ENCODE data around the gene RREB1.

RREB1 gene, protein sequence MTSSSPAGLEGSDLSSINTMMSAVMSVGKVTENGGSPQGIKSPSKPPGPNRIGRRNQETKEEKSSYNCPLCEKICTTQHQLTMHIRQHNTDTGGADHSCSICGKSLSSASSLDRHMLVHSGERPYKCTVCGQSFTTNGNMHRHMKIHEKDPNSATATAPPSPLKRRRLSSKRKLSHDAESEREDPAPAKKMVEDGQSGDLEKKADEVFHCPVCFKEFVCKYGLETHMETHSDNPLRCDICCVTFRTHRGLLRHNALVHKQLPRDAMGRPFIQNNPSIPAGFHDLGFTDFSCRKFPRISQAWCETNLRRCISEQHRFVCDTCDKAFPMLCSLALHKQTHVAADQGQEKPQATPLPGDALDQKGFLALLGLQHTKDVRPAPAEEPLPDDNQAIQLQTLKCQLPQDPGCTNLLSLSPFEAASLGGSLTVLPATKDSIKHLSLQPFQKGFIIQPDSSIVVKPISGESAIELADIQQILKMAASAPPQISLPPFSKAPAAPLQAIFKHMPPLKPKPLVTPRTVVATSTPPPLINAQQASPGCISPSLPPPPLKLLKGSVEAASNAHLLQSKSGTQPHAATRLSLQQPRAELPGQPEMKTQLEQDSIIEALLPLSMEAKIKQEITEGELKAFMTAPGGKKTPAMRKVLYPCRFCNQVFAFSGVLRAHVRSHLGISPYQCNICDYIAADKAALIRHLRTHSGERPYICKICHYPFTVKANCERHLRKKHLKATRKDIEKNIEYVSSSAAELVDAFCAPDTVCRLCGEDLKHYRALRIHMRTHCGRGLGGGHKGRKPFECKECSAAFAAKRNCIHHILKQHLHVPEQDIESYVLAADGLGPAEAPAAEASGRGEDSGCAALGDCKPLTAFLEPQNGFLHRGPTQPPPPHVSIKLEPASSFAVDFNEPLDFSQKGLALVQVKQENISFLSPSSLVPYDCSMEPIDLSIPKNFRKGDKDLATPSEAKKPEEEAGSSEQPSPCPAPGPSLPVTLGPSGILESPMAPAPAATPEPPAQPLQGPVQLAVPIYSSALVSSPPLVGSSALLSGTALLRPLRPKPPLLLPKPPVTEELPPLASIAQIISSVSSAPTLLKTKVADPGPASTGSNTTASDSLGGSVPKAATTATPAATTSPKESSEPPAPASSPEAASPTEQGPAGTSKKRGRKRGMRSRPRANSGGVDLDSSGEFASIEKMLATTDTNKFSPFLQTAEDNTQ (N-terminal part only)

DNA sequence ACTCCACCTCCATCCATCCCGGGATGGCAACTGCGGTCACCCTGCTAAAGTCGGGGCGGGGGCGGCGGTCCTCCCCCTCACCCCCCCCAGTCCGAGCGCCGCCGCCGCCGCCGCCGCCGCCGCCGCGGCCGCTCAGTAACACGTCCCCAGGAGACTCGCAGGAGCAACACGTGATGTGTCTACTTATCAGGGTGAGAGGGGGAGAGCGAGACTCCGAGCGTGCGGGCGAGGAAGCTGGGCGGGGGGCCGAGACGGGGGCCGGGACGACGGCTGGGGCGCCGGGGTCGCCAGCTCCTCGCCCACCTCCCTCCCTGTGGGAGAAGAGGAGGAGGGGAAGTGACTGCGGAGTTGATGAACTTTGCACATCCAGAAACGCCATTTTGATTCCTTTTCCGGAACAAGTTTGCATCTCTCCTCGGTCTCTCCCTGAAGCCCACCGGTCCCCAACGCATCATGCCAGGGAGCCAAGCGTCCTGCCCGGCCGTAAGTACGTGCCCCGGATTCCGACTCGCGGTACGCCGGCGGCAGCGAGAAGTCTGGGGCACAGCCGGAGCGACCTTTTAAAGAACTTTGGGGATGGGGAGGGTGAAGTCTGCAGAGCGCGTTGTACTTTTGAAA lies at the start of gene RREB1:
Gene RREB1, plus strand, starts transcription at position 384 of the 618 bp plus-strand sequence. CDS start 73,951 bp downstream, outside the sequence.
- peak; percentile 79 for DNase-seq (ENCODE audit: low spot score)

DNA sequence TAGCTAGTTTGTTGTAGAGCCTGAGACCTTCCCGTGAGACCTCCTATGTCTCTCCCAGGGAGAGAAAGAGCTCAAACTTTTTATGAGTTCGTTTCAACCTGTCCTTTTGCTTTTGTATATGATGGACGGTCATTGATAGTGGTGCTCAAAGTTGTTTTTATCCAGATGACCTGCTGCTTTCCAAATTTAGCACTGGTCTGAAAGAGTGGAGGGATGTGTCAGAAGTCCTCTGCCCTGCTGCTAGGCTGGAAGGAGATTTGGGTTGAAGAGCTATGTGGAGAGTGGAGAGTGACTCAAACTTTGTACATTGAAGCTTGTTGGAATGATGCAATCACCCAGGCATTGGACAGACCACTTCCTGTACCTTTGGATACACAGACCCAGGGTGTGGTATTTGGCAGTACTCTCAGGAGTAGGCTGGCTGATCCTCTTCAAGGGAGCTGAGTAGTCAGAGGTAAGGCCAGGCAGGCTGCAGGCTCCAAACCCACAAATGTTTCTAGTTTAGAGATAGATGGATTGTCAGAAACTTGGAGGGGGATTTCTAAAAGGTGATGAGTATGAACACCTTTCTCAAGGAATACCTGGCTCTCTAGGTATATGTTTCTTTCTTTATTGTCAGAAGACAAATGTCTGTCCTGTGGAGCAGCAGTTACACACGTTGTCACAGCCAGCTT lies 49.4 kb upstream of the RREB1 start:
- peak; percentile 41 for DNase-seq (ENCODE audit: low spot score)

DNA sequence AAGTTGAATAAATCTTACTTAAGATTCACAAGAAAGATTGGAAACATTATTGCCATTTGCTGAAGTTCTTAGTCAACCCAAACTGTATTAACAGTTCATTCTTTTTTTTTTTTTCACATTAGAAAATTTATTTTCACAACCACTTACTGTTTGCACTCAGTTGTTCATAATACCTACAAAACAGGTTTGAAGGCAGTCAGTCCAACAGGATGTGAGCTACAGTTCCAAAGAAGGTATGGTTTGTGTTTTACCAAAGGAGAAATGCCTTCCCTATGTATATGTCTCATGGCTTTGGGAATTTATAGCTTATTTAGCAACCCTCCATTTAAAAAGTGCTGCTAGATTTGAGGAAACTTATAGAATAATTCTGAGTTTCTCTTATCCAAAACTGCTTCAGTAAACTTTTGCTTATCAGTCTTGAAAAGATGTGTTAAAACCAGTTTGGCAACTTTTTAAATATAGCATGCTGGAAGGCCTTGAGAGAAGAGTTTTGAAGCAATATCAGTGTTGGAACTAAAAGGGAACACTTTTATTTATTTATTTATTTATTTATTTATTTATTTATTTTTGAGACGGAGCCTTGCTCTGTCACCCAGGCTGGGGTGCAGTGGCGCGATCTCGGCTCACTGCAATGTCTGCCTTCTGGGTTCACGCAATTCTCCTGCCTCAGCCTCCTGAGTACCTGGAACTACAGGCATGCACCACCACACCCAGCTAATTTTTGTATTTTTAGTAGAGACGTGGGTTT lies 46.8 kb upstream of the RREB1 start:
- DNase-seq (ENCODE audit: low spot score) = no peak

DNA sequence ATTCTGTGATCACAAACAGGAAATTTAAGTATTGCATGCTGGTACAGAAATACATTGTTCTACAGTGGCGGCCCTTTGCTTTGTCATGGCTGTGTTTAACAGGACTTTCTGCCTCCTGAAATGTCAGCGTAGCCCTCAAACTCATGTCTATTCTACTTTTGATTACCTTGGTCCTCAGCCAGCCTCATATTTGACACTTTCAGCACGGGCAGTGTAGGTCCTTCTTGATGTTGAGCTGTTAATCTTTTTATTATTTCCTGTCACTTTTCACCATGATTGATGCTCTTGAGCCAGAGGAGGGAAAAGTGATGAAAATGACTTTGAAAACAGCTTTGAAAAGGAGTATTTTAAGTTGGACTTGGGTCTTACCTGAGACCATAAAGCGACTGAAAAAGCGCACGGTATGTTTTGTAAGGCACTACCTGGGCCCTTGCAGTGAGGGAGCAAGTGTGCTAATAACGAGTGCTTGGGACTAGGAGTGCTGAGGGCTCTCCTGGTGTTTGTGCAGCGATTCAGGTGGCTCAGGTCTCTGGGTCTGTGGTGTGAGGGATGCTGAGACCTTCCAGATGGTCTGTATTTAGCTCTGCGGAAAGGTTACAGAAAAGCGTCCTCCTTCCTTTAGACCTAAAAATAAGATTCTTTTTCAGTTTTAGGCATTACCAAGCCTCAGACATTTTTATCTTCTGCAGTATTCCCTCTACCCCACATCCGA lies 45.2 kb upstream of the RREB1 start:
- DNase-seq (ENCODE audit: low spot score) = no peak

DNA sequence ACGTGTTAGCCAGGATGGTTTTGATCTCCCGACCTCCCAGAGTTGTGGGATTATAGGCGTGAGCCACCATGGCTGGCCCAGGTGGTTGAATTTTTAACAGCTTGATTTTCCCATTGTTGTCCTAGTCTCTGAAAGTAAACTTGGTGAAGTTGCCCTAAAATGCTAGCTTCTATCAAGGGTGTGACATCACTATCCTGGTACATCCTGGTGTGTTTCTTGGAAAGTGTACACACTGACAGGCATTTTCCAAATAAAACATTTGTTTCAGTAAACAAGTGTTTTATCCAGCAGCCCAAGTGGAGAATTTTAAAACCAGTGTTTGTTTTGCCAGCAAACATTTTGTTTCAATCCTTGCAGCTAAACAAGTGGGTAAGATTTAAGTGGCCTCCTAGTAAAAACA lies 40.5 kb upstream of the RREB1 start:
- no peak for DNase-seq (ENCODE audit: low spot score)

DNA sequence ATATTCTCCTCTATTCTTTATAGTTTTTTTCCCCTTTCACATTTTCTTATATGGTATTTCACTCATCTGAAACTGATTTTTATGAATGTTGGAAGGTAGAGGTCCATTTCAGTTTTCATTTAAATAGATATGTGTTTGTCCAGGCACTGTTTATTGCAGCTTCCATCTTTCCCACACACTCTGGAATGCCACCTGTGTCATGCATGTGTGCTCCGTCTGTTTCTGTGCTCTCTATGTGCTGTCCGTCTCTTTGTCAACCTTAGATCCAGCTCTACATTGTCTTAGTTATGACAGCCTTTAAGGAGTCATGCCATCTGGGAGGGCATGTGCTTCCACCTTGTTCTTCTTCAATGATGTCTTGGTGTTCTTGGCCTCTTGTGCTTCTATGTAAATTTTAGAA lies 36.4 kb upstream of the RREB1 start:
- DNase-seq (ENCODE audit: low spot score) = no peak

DNA sequence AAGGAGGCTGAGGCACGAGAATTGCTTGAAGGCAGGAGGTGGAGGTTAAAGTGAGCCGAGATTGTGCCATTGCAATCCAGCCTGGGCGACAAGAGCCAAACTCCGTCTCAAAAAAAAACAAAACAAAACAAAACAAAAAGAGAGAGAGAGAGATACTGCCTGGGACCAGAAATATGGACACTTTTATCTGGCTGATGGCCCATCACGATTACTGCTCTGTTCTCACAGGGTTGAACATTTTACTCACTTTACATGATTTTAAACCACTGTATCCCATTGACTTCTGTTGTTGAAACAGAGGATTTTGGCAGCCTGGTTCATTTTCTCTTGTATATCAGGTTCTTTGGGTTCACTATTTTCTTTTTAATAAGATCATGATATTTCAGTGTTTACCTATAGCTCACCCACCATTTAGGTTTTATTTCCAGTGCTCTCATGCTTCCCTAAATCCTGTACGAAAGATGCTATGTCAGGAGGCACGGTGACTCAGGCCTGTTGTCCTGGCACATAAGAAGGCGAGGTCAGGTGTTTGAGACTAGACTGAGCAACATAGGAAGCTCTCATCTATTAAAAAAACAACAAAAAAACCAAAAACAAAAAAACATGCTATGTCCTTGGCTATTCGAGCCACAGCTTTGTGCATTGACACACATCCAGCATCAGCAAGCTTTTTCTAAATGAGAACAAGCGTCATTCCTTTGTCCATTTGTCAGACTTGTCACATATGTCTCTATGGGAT lies 34.5 kb upstream of the RREB1 start:
- DNase-seq (ENCODE audit: low spot score) = no peak

DNA sequence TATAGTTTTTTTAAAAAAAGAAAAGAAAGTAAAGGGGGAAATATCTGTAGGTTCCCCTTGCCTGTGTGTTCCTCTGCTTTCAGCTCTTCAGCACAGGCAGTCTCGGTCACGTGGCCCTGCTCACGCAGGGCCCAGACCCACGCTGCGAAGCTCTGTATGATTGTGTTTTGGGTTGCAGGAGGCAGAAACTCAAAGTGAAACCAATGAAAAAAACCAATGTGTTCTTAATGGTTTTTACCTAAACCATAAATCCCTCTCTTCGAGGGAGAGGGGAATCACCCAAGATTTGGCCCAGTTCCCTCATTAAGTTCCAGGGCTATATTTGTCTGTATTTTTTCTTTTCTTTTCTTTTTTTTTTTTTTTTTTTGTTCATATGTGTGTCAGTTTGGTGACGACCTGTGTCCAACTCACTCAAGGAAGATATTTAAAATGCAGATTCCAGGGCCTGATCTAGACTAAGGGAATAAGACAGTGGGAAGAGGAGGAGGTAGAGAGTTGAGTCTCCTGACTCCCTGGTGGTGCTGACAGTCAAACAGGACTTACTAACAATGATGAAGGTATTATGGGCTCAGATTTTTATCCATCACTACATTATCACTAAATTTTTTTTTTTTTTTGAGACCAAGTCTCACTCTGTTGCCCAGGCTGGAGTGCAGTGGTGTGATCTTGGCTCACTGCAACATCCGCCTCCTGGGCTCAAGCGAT lies 33.8 kb upstream of the RREB1 start:
- DNase-seq (ENCODE audit: low spot score) = no peak

DNA sequence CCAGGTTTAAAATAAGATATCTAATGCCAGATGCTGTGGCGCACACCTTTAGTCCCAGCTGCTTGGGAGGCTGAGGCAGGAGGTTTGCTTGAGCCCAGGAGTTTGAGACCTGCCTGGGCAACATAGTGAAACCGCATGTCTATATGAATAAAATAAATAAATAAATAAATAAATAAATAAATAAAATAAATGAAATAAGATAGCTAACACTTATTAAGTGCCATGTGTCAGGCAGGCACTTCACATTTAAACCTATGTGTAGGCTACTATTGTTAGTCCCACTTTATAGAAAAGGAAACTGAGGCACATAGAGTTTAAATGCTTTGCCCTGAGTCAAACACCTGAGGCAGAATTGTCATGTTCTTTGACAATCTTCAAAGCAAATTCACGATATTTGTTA lies 32.9 kb upstream of the RREB1 start:
- DNase-seq (ENCODE audit: low spot score) = no peak

DNA sequence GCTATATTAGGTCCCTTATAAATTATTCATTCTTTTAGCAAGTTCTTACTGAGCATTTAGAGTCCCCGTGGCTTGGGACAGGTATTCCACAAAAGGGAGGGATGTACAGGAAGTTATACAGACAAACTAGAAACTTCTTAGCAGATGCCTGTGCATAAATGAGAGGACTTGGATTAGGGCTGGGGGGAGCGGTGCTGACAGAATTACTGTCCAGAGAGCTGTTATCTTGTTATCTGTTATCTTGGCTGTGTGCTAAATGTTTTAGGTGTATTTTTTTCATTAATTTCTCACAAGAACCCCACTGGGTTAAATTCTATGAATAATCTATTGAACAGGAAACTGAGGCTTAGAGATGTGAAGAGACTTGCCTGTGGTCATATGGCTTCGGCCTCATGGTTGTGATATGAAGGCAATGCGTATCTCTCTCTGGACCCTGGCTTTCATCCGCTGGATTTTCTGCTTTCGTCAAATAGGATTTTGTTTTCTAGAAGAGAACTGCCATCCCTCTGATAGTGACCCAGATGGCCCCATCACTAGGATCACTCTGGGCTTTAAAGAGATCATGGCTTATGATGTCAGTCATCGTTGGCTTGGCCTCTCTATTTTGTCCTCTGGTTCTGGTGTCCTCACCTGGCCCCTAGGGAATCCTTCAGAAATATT lies 32.3 kb upstream of the RREB1 start:
- DNase-seq (ENCODE audit: low spot score) = no peak

DNA sequence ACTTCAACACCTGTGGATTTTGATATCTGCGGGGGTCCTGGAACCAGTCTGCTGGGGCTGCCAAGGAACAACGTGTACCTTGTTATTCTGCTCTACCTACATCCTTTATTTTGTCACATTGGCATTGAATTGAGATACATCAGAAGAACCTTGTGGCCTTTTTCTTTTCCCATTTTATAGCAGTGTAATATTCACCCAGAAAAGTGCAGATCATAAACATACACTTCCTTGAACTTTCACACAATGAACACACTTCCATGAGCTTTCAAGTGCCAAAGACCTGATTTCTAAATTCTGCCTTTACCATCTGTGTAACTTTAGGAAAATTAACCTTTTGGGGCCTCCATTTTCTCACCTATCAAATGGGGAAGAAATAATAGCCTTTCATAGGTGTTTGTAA lies 29.9 kb upstream of the RREB1 start:
- no peak for DNase-seq (ENCODE audit: low spot score)

DNA sequence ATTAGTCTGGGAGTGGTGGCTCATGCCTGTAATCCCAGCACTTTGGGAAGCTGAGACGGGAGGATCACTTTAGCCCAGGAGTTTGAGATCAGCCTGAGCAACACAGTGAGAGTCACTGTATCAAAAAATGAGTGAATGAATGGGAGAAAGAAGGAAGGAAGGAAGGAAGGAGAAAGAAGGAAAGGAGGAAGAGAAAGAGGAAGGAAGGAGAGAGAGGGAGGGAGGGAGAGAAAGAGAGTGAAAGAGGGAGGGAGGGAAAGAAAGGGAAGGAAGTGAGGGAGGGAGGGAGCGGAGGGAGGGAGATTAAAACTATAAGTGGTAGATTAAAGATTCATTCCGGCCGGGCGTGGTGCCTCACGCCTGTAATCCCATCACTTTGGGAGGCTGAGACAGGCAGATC lies 28.9 kb upstream of the RREB1 start:
- DNase-seq (ENCODE audit: low spot score) = no peak

DNA sequence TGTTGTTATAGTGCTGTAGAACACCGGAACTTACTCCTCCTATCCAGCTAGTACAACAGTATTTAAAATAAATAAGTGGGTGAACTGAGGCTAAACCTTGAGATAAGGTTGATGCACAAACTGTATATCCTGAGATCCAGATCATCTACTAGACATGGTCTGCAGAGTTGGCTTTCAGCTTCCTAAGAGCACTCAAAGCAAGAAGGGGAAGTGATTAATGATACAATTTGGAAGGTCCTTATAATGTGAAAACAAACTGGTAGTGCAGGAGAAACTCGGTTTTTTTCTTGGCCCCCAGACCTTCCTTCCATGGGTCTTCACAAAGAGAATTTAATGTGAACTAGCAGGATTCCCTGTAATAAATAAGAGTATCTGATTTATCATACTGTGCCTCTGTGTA lies 27.4 kb upstream of the RREB1 start:
- no peak for DNase-seq (ENCODE audit: low spot score)

DNA sequence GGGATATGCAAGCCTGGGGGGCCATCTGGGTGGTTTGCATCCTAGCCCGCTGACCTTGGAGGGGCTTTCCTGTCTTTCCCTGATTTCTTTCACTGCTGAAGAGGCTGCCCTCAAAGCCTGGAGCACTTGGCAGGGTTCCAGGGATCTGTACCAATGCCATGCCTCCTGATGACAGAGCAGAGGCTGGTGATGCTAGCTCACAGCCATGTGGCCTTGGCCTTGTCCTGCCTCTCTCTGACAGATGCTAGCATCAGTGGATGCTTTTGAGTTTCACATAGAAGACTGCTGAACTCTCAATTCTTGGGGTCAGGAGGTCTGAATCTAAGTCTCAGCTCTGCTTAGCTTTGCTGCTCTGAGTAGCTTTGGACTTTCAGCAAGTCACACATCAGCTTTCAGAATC lies 21.9 kb upstream of the RREB1 start:
- DNase-seq (ENCODE audit: low spot score) = no peak

DNA sequence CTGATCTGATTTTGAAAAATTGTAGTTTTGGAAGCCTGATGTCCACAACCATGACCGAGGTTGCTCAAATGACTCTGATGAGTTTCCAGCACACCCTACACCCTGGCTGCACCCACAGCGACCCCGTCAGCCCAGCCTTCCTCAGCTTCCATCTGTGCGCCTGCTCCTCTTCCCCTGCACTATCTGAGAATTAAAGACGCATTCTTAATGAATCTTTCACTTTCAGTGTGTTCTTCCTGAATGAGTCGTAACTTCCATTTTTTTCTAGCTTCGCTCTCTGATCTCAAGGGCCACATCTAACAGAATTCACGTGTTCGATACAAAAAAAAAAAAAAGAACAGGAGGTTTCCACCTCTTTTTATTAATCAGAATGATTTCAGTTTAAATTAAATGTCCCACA lies 21.3 kb upstream of the RREB1 start:
- DNase-seq (ENCODE audit: low spot score) = no peak

DNA sequence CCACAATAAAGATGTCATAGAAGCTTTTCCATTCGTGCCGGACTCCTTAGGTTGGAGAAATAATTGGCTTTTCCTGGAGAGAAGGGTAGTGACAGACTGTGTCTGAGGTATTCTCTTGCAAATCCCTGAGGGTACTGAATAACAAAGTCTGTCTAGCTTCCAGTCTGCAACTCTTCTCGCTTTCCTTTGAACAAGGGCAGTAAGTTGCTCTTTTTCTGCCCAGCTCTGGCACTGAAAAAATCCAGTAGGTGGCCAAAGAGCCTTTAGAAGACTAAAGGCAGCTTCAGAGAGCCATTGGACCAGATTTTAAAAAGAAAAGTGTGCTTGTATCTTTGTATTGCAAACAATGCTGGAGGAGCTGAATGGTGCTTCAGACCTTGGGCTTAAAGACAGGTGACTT lies 20.7 kb upstream of the RREB1 start:
- no peak for DNase-seq (ENCODE audit: low spot score)

DNA sequence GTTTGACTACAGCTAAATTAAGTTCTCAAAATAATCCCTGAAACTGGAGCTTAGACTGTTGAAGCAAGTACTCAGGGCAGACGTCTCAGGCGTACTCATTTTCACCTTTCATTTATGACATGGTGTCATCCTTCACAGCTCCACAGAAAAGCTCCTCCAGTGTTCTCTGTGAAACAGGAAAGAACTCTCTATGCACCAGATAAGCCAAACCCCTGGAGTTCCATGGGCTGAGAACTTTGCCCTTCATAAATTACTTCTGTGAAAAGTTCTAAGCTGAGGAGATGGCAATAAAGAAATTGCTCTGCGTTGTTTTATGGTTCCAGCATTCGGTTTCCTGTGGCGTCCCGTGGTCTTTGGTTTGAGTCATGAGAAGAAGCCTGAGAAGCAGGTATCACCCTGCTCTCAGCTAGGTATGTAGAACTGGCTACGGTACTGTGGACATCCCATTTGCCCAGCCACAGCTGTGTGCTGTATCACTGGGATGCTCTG lies 20.2 kb upstream of the RREB1 start:
- DNase-seq (ENCODE audit: low spot score) = no peak

Measured in HuH-7.5 (cell line).